ENCODE data around the gene CXCL12.

The CXCL12 gene

DNA sequence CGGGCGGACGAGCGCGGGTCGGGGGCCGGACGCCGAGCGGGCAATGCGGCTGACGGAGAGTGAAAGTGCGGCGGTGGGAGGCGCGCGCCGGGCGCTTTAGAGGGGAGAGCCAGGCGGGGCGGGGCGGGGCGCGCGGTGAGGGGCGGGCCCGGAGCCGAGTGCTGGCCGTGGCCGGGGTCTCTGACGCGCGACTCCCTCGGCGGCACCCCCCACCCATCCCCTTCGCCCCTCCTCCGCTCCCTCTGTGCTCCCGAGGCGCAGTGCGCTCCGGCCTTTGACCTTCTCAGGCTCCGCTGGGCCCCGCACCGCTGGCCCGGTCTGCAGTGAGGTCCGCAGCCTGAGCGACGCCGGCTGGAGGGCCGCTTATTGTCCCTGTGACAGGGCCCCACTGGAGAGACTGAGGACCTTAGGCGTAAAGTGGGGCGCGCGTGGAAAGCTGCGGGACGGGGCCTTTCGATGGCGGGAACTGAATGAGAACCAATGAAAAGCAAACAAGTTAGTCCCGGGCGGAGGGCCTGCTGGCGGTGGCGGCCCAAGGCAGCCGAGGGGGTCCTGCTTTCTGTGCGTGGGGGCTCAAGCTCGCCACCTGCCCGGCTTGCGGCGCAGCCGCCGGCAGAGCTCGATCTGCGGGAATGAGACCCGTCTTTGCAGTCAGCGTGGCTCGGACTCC, at the start of gene CXCL12:
CXCL12 (minus strand) TSS at position 72 of the 670 bp plus-strand sequence. CDS start 92 bp downstream, outside the sequence.
- peak within 1 kb of the TSS; percentile 21; the same call in 1 of the 2 replicates for H3K4me3 ChIP-seq (ENCODE audit: low read depth, low read length)
- TF ChIP-seq, protein P1, sequence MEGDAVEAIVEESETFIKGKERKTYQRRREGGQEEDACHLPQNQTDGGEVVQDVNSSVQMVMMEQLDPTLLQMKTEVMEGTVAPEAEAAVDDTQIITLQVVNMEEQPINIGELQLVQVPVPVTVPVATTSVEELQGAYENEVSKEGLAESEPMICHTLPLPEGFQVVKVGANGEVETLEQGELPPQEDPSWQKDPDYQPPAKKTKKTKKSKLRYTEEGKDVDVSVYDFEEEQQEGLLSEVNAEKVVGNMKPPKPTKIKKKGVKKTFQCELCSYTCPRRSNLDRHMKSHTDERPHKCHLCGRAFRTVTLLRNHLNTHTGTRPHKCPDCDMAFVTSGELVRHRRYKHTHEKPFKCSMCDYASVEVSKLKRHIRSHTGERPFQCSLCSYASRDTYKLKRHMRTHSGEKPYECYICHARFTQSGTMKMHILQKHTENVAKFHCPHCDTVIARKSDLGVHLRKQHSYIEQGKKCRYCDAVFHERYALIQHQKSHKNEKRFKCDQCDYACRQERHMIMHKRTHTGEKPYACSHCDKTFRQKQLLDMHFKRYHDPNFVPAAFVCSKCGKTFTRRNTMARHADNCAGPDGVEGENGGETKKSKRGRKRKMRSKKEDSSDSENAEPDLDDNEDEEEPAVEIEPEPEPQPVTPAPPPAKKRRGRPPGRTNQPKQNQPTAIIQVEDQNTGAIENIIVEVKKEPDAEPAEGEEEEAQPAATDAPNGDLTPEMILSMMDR (IDR thresholded peaks at IDR 0.05; ENCODE audit: control insufficient read depth, extremely low read depth, insufficient read depth), result no peak
- no peak for DNase-seq (ENCODE audit: low read depth)

DNA sequence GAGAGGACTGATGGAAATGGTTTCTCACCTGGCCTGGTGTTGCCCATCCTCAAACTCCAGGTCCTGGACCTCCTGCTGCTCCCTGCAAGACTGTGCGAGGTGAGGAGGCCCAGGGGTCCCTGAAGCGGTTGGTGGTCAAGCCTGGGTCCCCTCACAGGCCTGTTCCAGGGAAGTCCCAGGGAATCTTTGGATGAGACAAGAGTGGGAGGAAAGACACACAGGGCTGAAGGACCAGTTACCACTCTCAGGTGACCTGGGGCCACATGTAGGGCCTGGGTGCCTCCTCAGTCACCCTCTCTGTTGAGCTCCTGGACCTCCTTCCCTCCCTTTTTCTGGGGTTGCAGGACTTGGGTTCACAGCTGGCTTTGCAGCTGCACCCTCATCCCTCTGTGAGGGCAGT, 42.6 kb upstream of the CXCL12 start:
- DNase-seq (ENCODE audit: low read depth), result no peak
- no peak overlapping the region for H3K4me3 ChIP-seq (ENCODE audit: low read depth, low read length)
- TF ChIP-seq, protein P1 (IDR thresholded peaks at IDR 0.05; ENCODE audit: control insufficient read depth, extremely low read depth, insufficient read depth), result no peak

DNA sequence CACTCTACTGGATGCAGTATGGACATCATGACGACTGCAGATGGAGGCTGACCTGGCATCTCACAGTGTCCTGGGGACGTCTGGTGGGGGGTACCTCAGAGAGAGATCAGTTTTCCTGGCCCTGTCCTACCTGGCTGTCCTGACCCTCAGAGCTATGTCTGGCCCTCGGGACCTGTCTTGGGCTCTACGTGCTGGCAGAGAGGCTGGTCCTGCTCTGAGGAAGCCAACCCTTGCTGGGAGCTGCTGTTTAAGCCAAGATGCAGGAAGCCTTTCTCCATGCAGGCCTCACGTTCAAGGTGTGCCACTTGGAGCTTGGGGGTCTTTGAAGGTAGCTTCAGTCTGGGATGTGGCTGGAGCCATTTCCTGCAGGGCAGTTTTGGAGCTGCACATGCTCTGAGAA, 42.1 kb upstream of the CXCL12 start:
- TF ChIP-seq, protein P1 (IDR thresholded peaks at IDR 0.05; ENCODE audit: control insufficient read depth, extremely low read depth, insufficient read depth), result no peak
- no peak for DNase-seq (ENCODE audit: low read depth)

DNA sequence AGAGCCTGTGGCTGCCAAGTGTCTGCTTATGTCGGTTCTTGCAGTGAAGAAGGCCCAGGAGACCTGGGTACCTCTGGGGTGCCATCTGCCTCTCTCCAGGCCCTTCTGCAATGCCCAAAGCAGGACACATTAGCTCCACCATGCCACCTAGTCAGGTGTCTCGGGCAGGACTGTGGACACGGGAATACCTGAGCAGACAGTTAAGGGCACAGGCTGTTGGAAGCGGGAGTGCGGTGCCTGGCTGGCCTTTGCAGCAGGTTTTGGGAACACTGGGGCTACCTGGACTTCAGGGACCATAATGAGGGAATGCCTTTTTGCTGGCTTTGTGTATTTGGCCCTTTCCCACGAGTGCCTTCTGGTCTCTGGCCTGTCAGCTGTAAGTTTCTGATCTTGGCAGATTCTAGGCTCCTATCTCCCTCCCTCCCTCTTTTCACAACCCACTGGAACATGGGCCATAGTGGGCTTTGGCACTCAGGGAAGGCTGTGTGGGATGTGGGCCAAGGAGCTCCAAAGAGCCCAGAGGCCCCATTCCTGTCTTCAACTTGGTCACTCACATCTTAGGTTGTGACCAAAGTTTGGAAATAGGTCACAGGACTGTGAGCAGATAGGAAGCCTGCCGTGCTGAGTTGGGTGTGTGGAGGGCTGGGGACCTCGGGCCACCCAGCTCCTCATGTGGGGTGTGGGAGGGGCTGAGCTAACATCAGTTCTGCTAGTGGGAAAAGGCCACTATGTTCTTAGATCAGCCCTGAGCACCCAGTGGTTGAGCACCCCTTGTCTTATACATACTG, 41.5 kb upstream of the CXCL12 start:
- no peak overlapping the region for H3K4me3 ChIP-seq (ENCODE audit: low read depth, low read length)
- no peak for DNase-seq (ENCODE audit: low read depth)
- TF ChIP-seq, protein P1 (IDR thresholded peaks at IDR 0.05; ENCODE audit: control insufficient read depth, extremely low read depth, insufficient read depth), result no peak

More for the DNA sequence above, 42.1 kb upstream of the CXCL12 start:
- H3K4me3 ChIP-seq (ENCODE audit: low read depth, low read length), result no peak overlapping the region

DNA sequence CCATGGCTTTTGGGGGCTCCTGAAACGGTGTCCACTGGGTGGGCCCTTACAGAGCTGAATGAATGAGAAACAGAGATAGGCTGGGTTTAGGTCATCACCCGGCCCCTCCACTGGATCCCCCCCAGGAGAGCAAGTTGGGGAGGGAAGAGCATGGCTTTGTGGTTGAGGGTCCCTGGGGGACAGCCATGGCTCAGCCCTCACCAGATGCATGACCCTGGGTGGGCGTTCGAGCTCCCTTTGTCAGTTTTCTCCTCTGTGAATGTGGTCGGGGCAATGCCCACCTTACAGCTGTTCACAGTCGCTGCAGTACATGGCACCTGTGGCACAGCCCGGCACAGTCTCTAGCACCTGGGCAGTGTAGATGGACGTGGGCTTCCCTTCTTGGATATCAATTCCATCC, 40.6 kb upstream of the CXCL12 start:
- no peak for DNase-seq (ENCODE audit: low read depth)
- H3K4me3 ChIP-seq (ENCODE audit: low read depth, low read length), result no peak overlapping the region
- TF ChIP-seq, protein P1 (IDR thresholded peaks at IDR 0.05; ENCODE audit: control insufficient read depth, extremely low read depth, insufficient read depth), result no peak

DNA sequence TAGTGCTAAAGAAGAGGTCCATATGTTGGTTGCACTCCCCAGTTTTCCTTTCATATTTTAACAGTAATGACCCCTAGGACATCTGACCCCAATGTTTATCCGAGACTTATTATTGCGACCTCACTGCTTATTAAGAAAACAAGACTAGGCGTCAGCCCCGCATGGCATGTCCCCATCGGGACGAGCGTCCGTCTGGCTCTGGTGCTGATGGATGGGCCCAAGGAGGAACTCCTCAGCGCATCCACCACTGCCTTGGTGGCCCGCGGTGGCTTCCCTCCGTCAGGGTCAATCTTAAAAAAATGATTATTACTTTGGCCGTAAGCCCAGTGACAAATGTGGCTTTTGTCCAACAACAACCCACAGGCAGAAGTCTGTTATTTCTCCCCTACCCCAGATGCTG, 40.1 kb upstream of the CXCL12 start:
- TF ChIP-seq, protein P1 (IDR thresholded peaks at IDR 0.05; ENCODE audit: control insufficient read depth, extremely low read depth, insufficient read depth), result no peak
- H3K4me3 ChIP-seq (ENCODE audit: low read depth, low read length), result no peak overlapping the region
- DNase-seq (ENCODE audit: low read depth), result no peak
